ENCODE data around the gene BAK1.

DNA sequence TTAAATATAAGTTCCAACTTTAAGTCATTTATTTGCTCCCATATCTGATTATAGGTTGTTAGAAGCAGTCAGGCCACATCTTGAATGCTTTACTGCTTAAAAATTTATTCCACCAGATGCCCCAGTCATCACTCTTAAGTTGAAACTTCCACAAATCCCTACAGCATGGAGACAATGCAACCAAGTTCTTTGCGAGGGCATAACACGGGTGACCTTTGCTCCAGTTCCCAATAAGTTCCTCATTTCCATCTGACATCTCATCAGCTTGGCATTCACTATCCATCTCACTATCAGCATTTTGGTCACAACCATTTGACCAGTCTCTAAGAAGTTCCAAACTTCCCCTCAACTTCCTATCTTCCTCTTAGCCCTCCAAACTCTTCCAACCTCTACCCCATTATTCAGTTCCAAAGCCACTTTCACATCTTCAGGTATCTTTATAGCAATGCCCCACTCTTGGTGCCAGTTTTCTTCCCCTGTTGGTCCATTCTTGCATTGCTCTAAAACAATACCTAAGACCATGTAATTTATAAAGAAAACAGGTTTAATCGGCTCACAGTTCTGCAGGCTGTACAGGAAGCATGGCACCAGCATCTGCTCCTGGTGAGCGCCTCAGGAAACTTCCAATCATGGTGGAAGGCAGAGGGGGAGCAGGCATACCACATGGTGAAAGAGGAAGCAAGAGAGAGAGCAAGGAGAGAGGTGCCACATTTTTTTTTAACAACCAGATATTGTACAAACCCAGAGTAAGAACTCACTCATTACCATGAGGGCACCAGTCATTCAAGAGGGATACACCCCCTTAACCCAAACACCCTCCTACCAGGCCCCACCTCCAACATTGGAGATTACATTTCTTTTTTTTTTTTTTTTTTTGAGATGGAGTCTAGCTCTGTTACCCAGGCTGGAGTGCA, 25.1 kb upstream of the BAK1 start:
- TF ChIP-seq, protein P1, sequence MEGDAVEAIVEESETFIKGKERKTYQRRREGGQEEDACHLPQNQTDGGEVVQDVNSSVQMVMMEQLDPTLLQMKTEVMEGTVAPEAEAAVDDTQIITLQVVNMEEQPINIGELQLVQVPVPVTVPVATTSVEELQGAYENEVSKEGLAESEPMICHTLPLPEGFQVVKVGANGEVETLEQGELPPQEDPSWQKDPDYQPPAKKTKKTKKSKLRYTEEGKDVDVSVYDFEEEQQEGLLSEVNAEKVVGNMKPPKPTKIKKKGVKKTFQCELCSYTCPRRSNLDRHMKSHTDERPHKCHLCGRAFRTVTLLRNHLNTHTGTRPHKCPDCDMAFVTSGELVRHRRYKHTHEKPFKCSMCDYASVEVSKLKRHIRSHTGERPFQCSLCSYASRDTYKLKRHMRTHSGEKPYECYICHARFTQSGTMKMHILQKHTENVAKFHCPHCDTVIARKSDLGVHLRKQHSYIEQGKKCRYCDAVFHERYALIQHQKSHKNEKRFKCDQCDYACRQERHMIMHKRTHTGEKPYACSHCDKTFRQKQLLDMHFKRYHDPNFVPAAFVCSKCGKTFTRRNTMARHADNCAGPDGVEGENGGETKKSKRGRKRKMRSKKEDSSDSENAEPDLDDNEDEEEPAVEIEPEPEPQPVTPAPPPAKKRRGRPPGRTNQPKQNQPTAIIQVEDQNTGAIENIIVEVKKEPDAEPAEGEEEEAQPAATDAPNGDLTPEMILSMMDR (conservative IDR thresholded peaks at IDR 0.05 in 1 of 2, IDR thresholded peaks at IDR 0.05 in 1 of 2; ENCODE audit: low read depth in 1 of 2, low read length in 2 of 2): no peak
- no peak for TF ChIP-seq EZH2 (IDR thresholded peaks at IDR 0.05; ENCODE audit: low read length, missing control alignments)
